Esophagus squamous epithelium (tissue), 5 donors: ENCODE results near the gene AIDA. TPM values are rescaled to one million over a fixed set of nuclear protein-coding genes. Genes with fewer than 3 reads are reported as not detected.

ENCODE experiments used
- DNase-seq: peaks from one replicate; lab custom pipeline; 2025; lab: John Stamatoyannopoulos, UW
- H3K27ac ChIP-seq, 4 donors: fragments of 200-600 bp; sonication (generic); one replicate each; pipeline ENCODE4 v1.5.1; 2016 to 2019; ENCODE audit warnings: mild to moderate bottlenecking in 1 of 4
- H3K27me3 ChIP-seq, 4 donors: fragments of 200-600 bp; sonication (generic); 1 replicate in 3 of 4; 2 replicates in 1 of 4; pipeline versions ENCODE4 v1.5.1 to v1.6.0; 2017 to 2021; ENCODE audit warnings: antibody characterized with exemption in 1 of 4
- H3K36me3 ChIP-seq, 3 donors: fragments of 200-600 bp; sonication (generic); one replicate each; pipeline ENCODE4 v1.5.1; 2016 to 2019
- H3K4me1 ChIP-seq, 3 donors: fragments of 200-600 bp; sonication (generic); one replicate each; pipeline ENCODE4 v1.5.1; 2017 to 2019
- H3K4me3 ChIP-seq, 4 donors: fragments of 200-600 bp; sonication (generic); 1 replicate in 3 of 4; 2 replicates in 1 of 4; pipeline ENCODE4 v1.5.1; 2016 to 2019; ENCODE audit warnings: mild to moderate bottlenecking in 2 of 4, moderate library complexity in 1 of 4
- H3K9me3 ChIP-seq, 3 donors: fragments of 200-600 bp; sonication (generic); one replicate each; pipeline ENCODE4 v1.5.1; 2016 to 2019
- POLR2A ChIP-seq, 4 donors: fragments of 450-650 bp; IDR thresholded peaks; one replicate each; pipeline ENCODE4 v1.6.1; 2017; ENCODE audit warnings: antibody characterized with exemption in 4 of 4, mild to moderate bottlenecking in 4 of 4, moderate library complexity in 3 of 4
- WGBS, 2 donors: methylation state at CpG; one replicate each; pipeline ENCODE4 v1.1.5; 2018; 5-methylcytosine and 5-hydroxymethylcytosine counted together
- intact Hi-C: fragments of 100-400 bp; cut with DNase I; formaldehyde crosslinking; loops from one replicate; pipeline ENCODE4 v1.15.0; 2022
- total RNA-seq, 4 donors: library from RNA; depleted of rRNA; stranded (reverse); fragments of >200 nt; gene quantifications; one replicate each; pipeline ENCODE4 v1.1.0, GENCODE V29; 2016
- TF ChIP-seq, protein P1 (sequence below), 6 experiments: fragments of 450-650 bp in 4 of 6; fragments of 200-600 bp in 2 of 6; sonication (generic) in 2 of 6; IDR thresholded peaks; one replicate each; pipeline ENCODE4 v1.5.1; 2016 to 2019; ENCODE audit warnings: antibody characterized with exemption in 6 of 6, mild to moderate bottlenecking in 4 of 6, moderate library complexity in 4 of 6
- donor health status: DM: yes; HTN: yes; CAD: no.

Gene AIDA, protein sequence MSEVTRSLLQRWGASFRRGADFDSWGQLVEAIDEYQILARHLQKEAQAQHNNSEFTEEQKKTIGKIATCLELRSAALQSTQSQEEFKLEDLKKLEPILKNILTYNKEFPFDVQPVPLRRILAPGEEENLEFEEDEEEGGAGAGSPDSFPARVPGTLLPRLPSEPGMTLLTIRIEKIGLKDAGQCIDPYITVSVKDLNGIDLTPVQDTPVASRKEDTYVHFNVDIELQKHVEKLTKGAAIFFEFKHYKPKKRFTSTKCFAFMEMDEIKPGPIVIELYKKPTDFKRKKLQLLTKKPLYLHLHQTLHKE
- total RNA-seq: 10 to 100 TPM; 18.6 to 51.1 (median 31.7) TPM

DNA sequence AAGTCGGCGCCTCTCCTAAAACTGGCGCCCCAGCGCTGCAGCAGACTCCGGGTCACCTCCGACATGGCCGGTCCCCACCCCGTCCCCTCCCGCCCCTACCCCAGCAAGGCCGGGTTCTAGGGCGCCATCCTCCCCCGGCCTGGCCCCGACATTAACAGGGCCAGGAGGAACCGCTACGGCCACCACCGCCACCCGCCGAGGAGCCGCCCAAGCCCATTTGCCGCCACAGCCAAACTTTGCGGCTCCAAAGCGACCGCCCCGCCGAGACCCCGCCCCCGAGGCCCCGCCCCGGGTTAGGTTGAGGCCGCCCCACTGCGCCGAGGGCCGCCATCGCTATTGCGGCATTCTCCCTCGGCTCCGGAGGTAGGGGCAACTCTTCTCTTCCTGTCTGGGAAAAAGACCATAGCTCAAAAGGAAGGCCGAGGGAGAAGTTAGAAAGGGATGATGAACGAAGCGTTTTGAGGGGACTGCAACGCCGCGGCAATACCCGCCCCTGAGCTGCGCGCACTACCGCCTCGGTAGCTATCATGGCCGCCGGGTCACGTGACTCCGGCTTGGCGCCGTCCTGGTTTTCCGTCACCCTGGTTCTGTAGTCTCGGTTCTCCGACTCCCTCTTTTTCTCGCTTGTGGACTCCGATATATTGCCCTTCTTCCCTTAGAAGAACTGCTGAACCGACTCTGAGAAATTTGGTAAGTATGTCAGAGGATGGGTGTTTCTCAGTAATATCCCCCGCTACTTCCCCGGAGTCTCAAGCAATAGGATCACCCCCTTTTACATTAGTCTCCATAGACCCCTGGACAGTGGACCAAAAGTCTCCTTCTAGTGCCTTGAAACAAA, at the start of gene AIDA, which contains the start of gene BROX:
Gene AIDA (minus strand): TSS at position 239 of the 838 bp plus-strand sequence. CDS start 174 bp downstream, at position 65.
Gene BROX (plus strand): TSS at position 312 of the 838 bp plus-strand sequence. CDS start 3,136 bp downstream, outside the sequence.
- peaks cover 15 to 44% (median 21%) of the 10 kb centered on the region in 3 donors for H3K4me1 ChIP-seq
- 1% methylated on average over 16 to 24 of the region's 62 CpGs for WGBS, 2 donors
- intact Hi-C loops: no loop called here
- DNase-seq: peak; percentile 58
- no peaks in the 10 kb centered on the region for H3K9me3 ChIP-seq
- peaks cover 0 to 25% (median 0%) of the 10 kb centered on the region in 3 donors for H3K36me3 ChIP-seq
- TF ChIP-seq, protein P1, sequence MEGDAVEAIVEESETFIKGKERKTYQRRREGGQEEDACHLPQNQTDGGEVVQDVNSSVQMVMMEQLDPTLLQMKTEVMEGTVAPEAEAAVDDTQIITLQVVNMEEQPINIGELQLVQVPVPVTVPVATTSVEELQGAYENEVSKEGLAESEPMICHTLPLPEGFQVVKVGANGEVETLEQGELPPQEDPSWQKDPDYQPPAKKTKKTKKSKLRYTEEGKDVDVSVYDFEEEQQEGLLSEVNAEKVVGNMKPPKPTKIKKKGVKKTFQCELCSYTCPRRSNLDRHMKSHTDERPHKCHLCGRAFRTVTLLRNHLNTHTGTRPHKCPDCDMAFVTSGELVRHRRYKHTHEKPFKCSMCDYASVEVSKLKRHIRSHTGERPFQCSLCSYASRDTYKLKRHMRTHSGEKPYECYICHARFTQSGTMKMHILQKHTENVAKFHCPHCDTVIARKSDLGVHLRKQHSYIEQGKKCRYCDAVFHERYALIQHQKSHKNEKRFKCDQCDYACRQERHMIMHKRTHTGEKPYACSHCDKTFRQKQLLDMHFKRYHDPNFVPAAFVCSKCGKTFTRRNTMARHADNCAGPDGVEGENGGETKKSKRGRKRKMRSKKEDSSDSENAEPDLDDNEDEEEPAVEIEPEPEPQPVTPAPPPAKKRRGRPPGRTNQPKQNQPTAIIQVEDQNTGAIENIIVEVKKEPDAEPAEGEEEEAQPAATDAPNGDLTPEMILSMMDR (IDR thresholded peaks at IDR 0.05): no peak
- TF ChIP-seq POLR2A (IDR thresholded peaks at IDR 0.05): peak in 1 of 4 donors; percentile 64
- no peaks in the 10 kb centered on the region for H3K27me3 ChIP-seq
- H3K4me3 ChIP-seq: peak within 1 kb of the TSS; percentile 65 to 90 (median 82)
- H3K27ac ChIP-seq: peak within 1 kb of the TSS; percentile 97 to 98 (median 97)

DNA sequence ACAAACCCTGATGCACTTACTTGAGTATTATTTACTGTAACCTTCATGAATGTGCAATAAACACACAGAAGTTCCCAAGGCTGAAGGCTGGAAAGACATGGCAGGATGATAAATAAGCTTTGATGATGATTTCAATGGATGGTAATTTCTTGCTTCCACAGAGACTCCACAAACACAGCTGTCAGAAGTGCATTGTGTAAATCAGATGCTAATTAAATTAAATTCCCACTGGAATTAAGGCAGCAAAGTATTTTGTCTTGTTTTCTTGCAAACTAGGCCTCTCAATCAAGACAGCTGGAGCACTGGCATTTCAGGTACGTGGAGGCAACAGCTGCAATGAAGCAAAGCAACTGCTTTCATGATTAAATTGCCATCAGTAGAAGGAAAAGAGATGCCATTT, 48.8 kb upstream of the AIDA start:
- Histone ChIP-seq H3K4me3 (no peak overlapping the region), H3K4me1 (no peaks in the 10 kb centered on the region), H3K27me3 (no peaks in the 10 kb centered on the region), H3K36me3 (no peaks in the 10 kb centered on the region), H3K27ac (no peak overlapping the region), H3K9me3 (no peaks in the 10 kb centered on the region)
- no peak for DNase-seq
- no peak for TF ChIP-seq POLR2A (IDR thresholded peaks at IDR 0.05)
- TF ChIP-seq, protein P1 (IDR thresholded peaks at IDR 0.05): no peak
- 64 to 82% methylated on average over 1 of the region's 1 CpG for WGBS, 2 donors
- intact Hi-C loops: no loop called here

DNA sequence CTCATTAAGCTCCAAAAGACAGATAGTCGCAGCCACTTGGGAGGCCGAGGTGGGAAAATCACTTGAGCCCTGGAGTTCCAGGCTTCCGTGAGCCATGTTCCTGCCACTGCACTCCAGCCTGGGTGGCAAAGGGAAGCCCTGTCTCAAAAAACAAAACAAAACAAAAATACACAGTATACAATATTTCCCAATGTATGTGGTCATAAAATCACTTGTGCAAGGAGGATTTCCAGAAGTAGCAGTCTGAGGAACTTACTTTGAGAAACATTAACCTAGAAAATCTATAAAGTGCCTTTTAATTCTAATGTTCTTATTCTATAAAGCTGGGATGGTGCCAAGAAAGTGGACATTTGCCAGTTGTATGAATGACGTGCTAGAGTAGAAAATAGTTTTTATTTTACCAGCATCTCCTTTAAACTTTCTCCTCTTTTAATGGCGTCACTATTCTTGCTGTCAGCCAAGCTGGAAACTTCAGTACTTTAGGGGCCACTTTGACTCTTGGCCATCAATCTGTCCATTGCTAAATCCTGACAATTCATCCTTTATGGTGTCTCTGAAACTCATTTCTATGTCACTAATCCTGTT, 47.3 kb upstream of the AIDA start:
- intact Hi-C loops: no loop called here
- no peak overlapping the region for H3K27ac ChIP-seq
- no peaks in the 10 kb centered on the region for H3K9me3 ChIP-seq
- no peaks in the 10 kb centered on the region for H3K36me3 ChIP-seq
- WGBS, 2 donors: 87 to 88% methylated on average over 5 of the region's 5 CpGs
- H3K4me3 ChIP-seq: no peak overlapping the region
- no peaks in the 10 kb centered on the region for H3K27me3 ChIP-seq
- peaks cover 2 to 6% (median 4%) of the 10 kb centered on the region in 3 donors for H3K4me1 ChIP-seq
- DNase-seq: no peak
- TF ChIP-seq POLR2A (IDR thresholded peaks at IDR 0.05): no peak
- TF ChIP-seq, protein P1 (IDR thresholded peaks at IDR 0.05): no peak

DNA sequence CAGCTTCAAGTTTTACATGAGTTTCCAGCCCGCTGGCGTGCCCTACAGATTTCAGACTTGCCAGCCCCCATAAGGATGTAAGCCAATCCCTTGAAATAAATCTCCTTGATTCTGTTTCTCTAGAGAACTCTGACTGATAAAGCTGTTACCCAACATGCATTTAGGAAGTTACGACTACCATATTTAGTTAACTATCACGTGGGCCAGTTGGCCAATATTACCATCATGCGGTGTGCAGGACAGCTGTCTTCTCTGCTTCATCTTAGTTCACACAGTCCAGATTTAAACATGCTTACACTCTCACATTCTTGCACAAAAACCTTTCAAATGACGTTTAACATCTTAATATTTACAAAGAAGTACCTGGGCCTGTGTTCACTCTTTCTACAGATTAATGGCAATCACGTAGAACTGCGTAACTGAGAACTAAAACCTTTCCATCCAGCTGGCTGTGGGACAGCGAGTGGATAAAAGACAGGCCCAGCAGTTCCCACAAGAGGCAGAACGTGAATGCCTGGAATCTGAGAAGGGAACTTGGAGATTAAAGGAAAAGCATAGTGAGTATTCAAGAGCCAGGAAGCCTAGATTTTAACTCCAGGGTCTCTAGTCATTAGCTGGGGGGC, 45.5 kb upstream of the AIDA start:
- H3K36me3 ChIP-seq: no peaks in the 10 kb centered on the region
- peaks cover 6 to 11% (median 8%) of the 10 kb centered on the region in 3 donors for H3K4me1 ChIP-seq
- WGBS, 2 donors: 83 to 88% methylated on average over 10 of the region's 10 CpGs
- TF ChIP-seq, protein P1 (IDR thresholded peaks at IDR 0.05): no peak
- TF ChIP-seq POLR2A (IDR thresholded peaks at IDR 0.05): no peak
- intact Hi-C loops: no loop called here
- no peaks in the 10 kb centered on the region for H3K9me3 ChIP-seq
- no peak overlapping the region for H3K27ac ChIP-seq
- DNase-seq: no peak
- no peaks in the 10 kb centered on the region for H3K27me3 ChIP-seq
- no peak overlapping the region for H3K4me3 ChIP-seq
